Ascending aorta (tissue), 2 donors: ENCODE data around the gene CELF4. TPM values are rescaled to one million over a fixed set of nuclear protein-coding genes. Genes with fewer than 3 reads are reported as not detected.

Experiments
- DNase-seq, 2 donors: peaks; one replicate each; pipeline ENCODE4 v3.0.0-alpha.2; 2019; ENCODE audit warnings: low spot score in 2 of 2
- H3K27ac ChIP-seq, 2 donors: fragments of 200-600 bp; sonication (generic); one replicate each; pipeline ENCODE4 v1.5.1; 2016 to 2017; ENCODE audit warnings: mild to moderate bottlenecking in 1 of 2
- H3K27me3 ChIP-seq: fragments of 200-600 bp; sonication (generic); one replicate; pipeline ENCODE4 v1.5.1; 2017
- H3K36me3 ChIP-seq, 2 donors: fragments of 200-600 bp; sonication (generic); one replicate each; pipeline ENCODE4 v1.5.1; 2016
- H3K4me1 ChIP-seq, 2 donors: fragments of 200-600 bp; sonication (generic); one replicate each; pipeline ENCODE4 v1.5.1; 2016 to 2017; ENCODE audit warnings: mild to moderate bottlenecking in 1 of 2
- H3K4me3 ChIP-seq, 2 donors: fragments of 200-600 bp; sonication (generic); one replicate each; pipeline ENCODE4 v1.5.1; 2016 to 2017; ENCODE audit warnings: mild to moderate bottlenecking in 1 of 2
- H3K9me3 ChIP-seq, 2 donors: fragments of 200-600 bp; sonication (generic); one replicate each; pipeline ENCODE4 v1.5.1; 2016
- intact Hi-C: fragments of 100-400 bp; cut with DNase I; formaldehyde crosslinking; loops from one replicate; pipeline ENCODE4 v1.15.1; 2023
- total RNA-seq: library from RNA; depleted of rRNA; stranded (reverse); fragments of >200 nt; gene quantifications from one replicate; pipeline ENCODE4 v1.1.0, GENCODE V29; 2016
- TF ChIP-seq, protein P1 (sequence below), 3 experiments: fragments of 200-600 bp in 2 of 3; fragments of 450-650 bp in 1 of 3; sonication (generic) in 2 of 3; IDR thresholded peaks; one replicate each; pipeline ENCODE4 v1.5.1; 2016 to 2019; ENCODE audit warnings: antibody characterized with exemption in 3 of 3, mild to moderate bottlenecking in 1 of 3, moderate library complexity in 1 of 3

The CELF4 gene
- total RNA-seq, 1 donor from 2014 or later = not detected

DNA sequence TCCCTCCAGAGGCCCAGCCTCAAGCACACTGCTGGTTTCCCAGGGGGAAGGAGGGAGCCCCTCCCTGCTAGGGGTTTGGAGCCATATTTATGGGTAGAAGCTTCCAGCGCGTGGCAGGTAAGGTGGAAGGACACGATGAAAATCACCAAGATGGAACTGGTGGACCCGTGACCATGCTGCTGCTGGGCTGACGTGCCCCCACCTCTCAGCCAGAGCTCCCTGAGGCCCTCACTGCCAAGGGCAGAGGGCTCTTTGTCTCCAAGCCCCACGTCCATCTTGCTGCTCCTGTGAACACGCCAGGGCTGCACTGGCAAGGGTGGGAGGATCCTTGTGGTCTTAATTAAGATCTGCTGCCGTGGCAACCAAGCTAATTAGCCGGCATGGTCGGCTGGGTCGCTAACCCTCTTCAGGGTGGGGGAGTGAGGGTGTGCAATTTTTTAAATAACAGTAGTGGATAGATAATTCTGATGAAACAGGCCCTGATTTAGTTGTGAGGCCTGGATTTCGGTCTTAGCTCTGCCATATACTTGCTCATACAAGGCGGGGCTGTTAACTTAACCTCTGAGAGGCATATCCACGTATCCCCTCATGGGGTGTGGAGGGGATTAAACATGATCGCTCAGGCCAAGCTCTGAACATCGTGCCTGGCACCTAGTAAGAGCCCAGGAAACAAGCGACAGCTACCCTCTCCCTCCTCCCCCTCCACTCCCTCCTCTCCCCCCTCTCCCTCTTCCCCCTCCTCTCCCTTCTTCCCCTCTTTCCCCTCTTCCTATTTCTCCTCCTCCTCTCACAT, 232.8 kb downstream of the CELF4 start:
- Histone ChIP-seq H3K36me3 (no peaks in the 10 kb centered on the region), H3K4me3 (no peak overlapping the region), H3K27ac (no peak overlapping the region), H3K27me3 (no peaks in the 10 kb centered on the region), H3K9me3 (no peaks in the 10 kb centered on the region), H3K4me1 (no peaks in the 10 kb centered on the region)
- DNase-seq = no peak
- TF ChIP-seq, protein P1, sequence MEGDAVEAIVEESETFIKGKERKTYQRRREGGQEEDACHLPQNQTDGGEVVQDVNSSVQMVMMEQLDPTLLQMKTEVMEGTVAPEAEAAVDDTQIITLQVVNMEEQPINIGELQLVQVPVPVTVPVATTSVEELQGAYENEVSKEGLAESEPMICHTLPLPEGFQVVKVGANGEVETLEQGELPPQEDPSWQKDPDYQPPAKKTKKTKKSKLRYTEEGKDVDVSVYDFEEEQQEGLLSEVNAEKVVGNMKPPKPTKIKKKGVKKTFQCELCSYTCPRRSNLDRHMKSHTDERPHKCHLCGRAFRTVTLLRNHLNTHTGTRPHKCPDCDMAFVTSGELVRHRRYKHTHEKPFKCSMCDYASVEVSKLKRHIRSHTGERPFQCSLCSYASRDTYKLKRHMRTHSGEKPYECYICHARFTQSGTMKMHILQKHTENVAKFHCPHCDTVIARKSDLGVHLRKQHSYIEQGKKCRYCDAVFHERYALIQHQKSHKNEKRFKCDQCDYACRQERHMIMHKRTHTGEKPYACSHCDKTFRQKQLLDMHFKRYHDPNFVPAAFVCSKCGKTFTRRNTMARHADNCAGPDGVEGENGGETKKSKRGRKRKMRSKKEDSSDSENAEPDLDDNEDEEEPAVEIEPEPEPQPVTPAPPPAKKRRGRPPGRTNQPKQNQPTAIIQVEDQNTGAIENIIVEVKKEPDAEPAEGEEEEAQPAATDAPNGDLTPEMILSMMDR (IDR thresholded peaks at IDR 0.05) = no peak
- intact Hi-C loops = no loop called here

DNA sequence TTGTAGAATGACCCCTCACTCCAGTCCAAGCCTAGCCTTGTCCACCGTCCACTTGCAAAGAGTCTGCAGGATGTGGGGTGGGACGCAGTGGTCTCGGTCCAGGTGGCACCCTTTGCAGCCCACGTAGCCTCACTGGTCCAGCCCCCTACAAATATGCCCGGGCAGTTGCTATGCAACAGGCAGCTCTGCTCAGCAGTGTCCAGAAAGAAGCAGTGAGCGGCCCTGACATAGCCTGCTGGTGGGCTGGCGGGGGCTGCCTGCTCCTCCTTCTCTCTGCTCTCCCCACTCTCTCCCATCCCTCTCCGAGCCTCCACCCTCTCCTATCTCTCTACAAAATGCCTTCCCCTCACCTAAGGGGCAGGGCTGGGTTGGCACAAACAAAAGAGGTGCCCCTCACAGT, 233.4 kb downstream of the CELF4 start:
- TF ChIP-seq, protein P1 (IDR thresholded peaks at IDR 0.05) = no peak
- no peaks in the 10 kb centered on the region for H3K36me3 ChIP-seq
- H3K27me3 ChIP-seq = no peaks in the 10 kb centered on the region
- intact Hi-C loops = no loop called here
- H3K4me1 ChIP-seq = no peaks in the 10 kb centered on the region
- DNase-seq = no peak
- H3K27ac ChIP-seq = no peak overlapping the region
- no peaks in the 10 kb centered on the region for H3K9me3 ChIP-seq
- H3K4me3 ChIP-seq = no peak overlapping the region

DNA sequence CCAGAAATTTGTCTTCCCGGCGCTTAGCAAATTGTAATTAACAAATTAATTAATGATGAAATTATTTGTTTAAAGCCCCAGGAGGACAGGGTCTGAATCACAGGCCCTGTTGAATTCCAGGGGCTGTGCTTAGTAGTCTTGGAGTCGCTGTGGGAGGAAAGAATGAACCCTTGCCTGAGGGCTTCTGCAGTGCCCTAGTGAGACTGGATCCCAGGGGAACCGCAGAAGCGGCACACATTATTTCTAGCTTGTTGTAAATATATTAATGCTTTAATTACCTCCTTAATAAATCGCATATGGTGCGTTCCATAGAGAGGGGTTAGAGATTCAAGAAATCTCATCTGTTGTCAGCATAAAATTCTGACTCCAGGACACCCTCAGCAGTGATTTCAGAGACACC, 235.4 kb downstream of the CELF4 start:
- intact Hi-C loops = no loop called here
- Histone ChIP-seq H3K36me3 (no peaks in the 10 kb centered on the region), H3K27me3 (no peaks in the 10 kb centered on the region), H3K9me3 (no peaks in the 10 kb centered on the region), H3K4me1 (no peaks in the 10 kb centered on the region), H3K27ac (no peak overlapping the region), H3K4me3 (no peak overlapping the region)
- DNase-seq = no peak
- TF ChIP-seq, protein P1 (IDR thresholded peaks at IDR 0.05) = no peak

DNA sequence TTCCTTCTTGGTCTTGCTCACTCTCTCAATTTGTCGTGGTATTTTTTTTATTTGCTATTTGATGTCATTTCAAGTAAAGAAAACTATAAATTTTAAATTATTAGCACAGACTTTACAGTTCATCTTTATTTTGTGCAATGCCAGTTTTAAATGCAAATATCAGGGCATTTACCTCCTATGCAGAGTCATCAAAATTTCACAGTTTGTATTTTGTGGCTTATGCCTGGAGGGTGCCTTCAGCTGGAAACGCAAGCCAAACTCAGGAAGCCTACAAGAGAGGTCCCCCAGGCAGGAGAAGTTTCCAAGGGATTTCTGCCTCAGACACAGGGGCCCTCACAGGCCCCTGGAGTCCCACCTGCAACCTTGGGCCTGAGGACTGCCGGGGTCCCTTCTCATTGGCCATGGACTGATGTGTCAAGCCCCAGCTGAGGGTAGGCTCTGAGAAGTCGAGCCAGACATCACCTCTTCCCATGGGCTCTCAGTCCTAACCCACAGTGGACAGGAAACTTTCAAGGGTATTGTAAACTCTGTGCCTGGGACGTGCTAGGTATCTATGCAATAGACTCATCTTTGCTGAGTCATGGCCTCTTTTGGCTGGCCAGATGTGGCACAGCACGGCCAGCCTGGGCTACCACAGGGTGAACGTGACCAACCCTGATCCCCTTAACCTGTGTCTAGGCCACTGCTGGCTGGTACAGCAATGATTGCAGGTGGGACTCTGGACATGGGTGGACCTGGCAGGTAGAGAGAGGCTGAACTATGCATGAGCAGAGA, 236.5 kb downstream of the CELF4 start:
- TF ChIP-seq, protein P1 (IDR thresholded peaks at IDR 0.05) = no peak
- H3K36me3 ChIP-seq = no peaks in the 10 kb centered on the region
- intact Hi-C loops = no loop called here

DNA sequence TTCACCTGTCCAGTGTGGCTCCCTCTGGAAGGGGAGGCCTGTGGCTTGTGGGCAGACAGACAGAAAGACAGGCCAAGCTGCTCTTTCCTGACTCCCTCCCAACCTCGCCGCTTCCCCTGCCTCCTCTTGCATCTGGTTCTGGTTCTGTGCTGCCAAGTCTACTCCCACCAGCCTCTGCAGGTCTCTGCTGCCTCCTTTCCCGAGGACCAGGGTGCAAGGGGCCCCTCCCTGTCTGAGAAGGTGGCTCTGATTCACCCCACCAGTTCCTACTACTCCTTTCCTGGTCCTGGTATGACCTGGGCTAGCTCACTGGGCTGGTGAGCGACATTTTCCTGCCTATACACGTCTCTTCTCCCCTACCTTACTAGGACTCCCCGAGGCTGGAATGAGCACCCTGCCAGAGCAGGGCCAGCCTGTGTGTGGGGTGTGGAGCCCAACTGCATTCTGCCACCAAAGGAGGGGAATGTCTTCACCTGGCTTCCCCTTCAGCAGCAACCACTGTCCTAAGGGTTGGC, 238.5 kb downstream of the CELF4 start:
- TF ChIP-seq, protein P1 (IDR thresholded peaks at IDR 0.05) = no peak
- Histone ChIP-seq H3K27me3 (no peaks in the 10 kb centered on the region), H3K27ac (no peak overlapping the region), H3K4me1 (no peaks in the 10 kb centered on the region), H3K36me3 (no peaks in the 10 kb centered on the region), H3K9me3 (no peaks in the 10 kb centered on the region), H3K4me3 (no peak overlapping the region)
- intact Hi-C loops = no loop called here
- no peak for DNase-seq

More for the DNA sequence above, 236.5 kb downstream of the CELF4 start:
- H3K27me3 ChIP-seq = no peaks in the 10 kb centered on the region
- no peak for DNase-seq
- H3K4me3 ChIP-seq = no peak overlapping the region
- no peaks in the 10 kb centered on the region for H3K4me1 ChIP-seq
- no peaks in the 10 kb centered on the region for H3K9me3 ChIP-seq
- H3K27ac ChIP-seq = no peak overlapping the region
